Motor neuron (in vitro differentiated cells): Measurements from ENCODE around the gene ETS2. TPM values are rescaled to one million over a fixed set of nuclear protein-coding genes. Genes with fewer than 3 reads are reported as not detected.
"Not testable (repeated sequence)": the region's sequence is repeated elsewhere in the genome, so short reads cannot be mapped to it uniquely, and the experiment has no call there.

ENCODE experiments used
- ATAC-seq, 8 experiments: fragments of 200-7000 bp; cut with Tn5 transposase; replicated peaks in 6 of 8; 2 replicates each; pipeline ENCODE4 v1.8.0; 2021; ENCODE audit warnings: mild to moderate bottlenecking in 8 of 8, moderate library complexity in 8 of 8
- H3K27ac ChIP-seq, 2 donors: fragments of 250-450 bp; sonication (Bioruptor Pico); 2 replicates each; pipeline ENCODE4 v1.9.0; 2021; ENCODE audit warnings: antibody characterized with exemption in 2 of 2, mild to moderate bottlenecking in 2 of 2, moderate library complexity in 1 of 2
- H3K4me1 ChIP-seq, 2 donors: fragments of 250-450 bp; sonication (Bioruptor Pico); replicated peaks in 1 of 2; 2 replicates each; pipeline ENCODE4 v1.6.1; 2021; ENCODE audit warnings: antibody characterized with exemption in 2 of 2, mild to moderate bottlenecking in 2 of 2, moderate library complexity in 1 of 2
- H3K4me3 ChIP-seq, 5 donors: fragments of 250-450 bp; sonication (Bioruptor Pico); 2 replicates each; pipeline ENCODE4 v1.9.0; 2021; ENCODE audit warnings: antibody characterized with exemption in 5 of 5, mild to moderate bottlenecking in 5 of 5, moderate library complexity in 4 of 5
- WGBS, 10 experiments: fragments of 450-650 bp; shearing (Covaris generic); methylation state at CpG; one replicate each; pipeline ENCODE4 v1.0.0; 2022; 5-methylcytosine and 5-hydroxymethylcytosine counted together
- in situ Hi-C, 9 experiments: fragments of 400-800 bp; cut with MboI; loops; one replicate each; pipeline ENCODE4 v1.15.0; 2021; ENCODE audit warnings: low sequenced_read_pairs in 9 of 9, low pct_unique_long_range_greater_than_20kb in 2 of 9; ENCODE audit not compliant: unreplicated experiment in 9 of 9
- total RNA-seq, 8 experiments: library from RNA; unstranded; fragments of 300-600 nt; gene quantifications; 2 replicates each; pipeline versions ENCODE4 v1.2.3 to v1.2.4, GENCODE V29; 2022

ETS2 gene
- total RNA-seq, 8 experiments from 2014 or later = 6.4 to 44.1 (median 9.2) TPM

- H3K27ac ChIP-seq = no peak overlapping the region
- H3K4me3 ChIP-seq = no peak overlapping the region
- ATAC-seq = no peak
- H3K4me1 ChIP-seq = peaks cover 4 to 6% of the 10 kb centered on the region in 2 donors
- in situ Hi-C loops = no loop called here
- WGBS, 10 experiments = 60 to 100% (median 96%) methylated on average over 1 to 10 of the region's 14 CpGs; no CpG with 5 or more reads in 2 of the 10 experiments
Measured at GRCh38 chr21:38819051-38819718, 13.5 kb downstream of the ETS2 start.

GRCh38 chr21:38819719-38820159, 14.0 kb downstream of the ETS2 start:
- Histone ChIP-seq H3K27ac (no peak overlapping the region), H3K4me1 (peaks cover 0 to 5% of the 10 kb centered on the region in 2 donors), H3K4me3 (no peak overlapping the region)
- ATAC-seq = peak in 1 of 8 experiments; percentile 36
- in situ Hi-C loops = no loop called here
- WGBS, 10 experiments = 75 to 100% (median 90%) methylated on average over 1 to 7 of the region's 8 CpGs; no CpG with 5 or more reads in 3 of the 10 experiments

- in situ Hi-C loops = no loop called here
- 60 to 100% (median 97%) methylated on average over 1 to 11 of the region's 18 CpGs for WGBS, 10 experiments
Measured at GRCh38 chr21:38820471-38821239, 14.9 kb downstream of the ETS2 start.

GRCh38 chr21:38821248-38821647, 15.5 kb downstream of the ETS2 start:
- in situ Hi-C loops = no loop called here
- H3K27ac ChIP-seq = no peak overlapping the region
- no peak for ATAC-seq
- no peak overlapping the region for H3K4me3 ChIP-seq
- WGBS, 10 experiments = 90 to 100% (median 100%) methylated on average over 1 to 4 of the region's 6 CpGs; no CpG with 5 or more reads in 3 of the 10 experiments
- peaks cover 0 to 5% of the 10 kb centered on the region in 2 donors for H3K4me1 ChIP-seq

More at GRCh38 chr21:38820471-38821239, 14.9 kb downstream of the ETS2 start:
- ATAC-seq = no peak
- Histone ChIP-seq H3K4me1 (peaks cover 0 to 5% of the 10 kb centered on the region in 2 donors), H3K4me3 (no peak overlapping the region), H3K27ac (no peak overlapping the region)

GRCh38 chr21:38821959-38822682, 16.4 kb downstream of the ETS2 start:
- in situ Hi-C loops = no loop called here
- Histone ChIP-seq H3K27ac (no peak overlapping the region), H3K4me1 (peaks cover 0 to 5% of the 10 kb centered on the region in 2 donors), H3K4me3 (no peak overlapping the region)
- WGBS, 10 experiments = 80 to 100% (median 100%) methylated on average over 1 to 4 of the region's 9 CpGs; no CpG with 5 or more reads in 2 of the 10 experiments
- ATAC-seq = no peak

GRCh38 chr21:38822778-38823238, 17.1 kb downstream of the ETS2 start:
- no peak overlapping the region for H3K27ac ChIP-seq
- no peak overlapping the region for H3K4me3 ChIP-seq
- no peak for ATAC-seq
- 51 to 100% (median 95%) methylated on average over 1 to 19 of the region's 26 CpGs; no CpG with 5 or more reads in 2 of the 10 experiments for WGBS, 10 experiments
- H3K4me1 ChIP-seq = no peaks in the 10 kb centered on the region
- in situ Hi-C loops = no loop called here

GRCh38 chr21:38823737-38824123, 18.0 kb downstream of the ETS2 start:
- no peak for ATAC-seq
- Histone ChIP-seq H3K4me3 (no peak overlapping the region), H3K4me1 (no peaks in the 10 kb centered on the region), H3K27ac (no peak overlapping the region)
- WGBS, 10 experiments = 58 to 100% (median 93%) methylated on average over 2 to 3 of the region's 3 CpGs
- in situ Hi-C loops = no loop called here

GRCh38 chr21:38824124-38824822, 18.5 kb downstream of the ETS2 start:
- H3K4me1 ChIP-seq = no peaks in the 10 kb centered on the region
- in situ Hi-C loops = no loop called here
- H3K4me3 ChIP-seq = no peak overlapping the region
- 34 to 95% (median 86%) methylated on average over 5 to 19 of the region's 19 CpGs for WGBS, 10 experiments
- ATAC-seq = peak in 3 of 8 experiments; percentile 37 to 69 (median 49)
- no peak overlapping the region for H3K27ac ChIP-seq

- no peak overlapping the region for H3K4me3 ChIP-seq
- WGBS, 10 experiments = 76 to 100% (median 93%) methylated on average over 2 to 4 of the region's 4 CpGs; no CpG with 5 or more reads in 1 of the 10 experiments
- no peaks in the 10 kb centered on the region for H3K4me1 ChIP-seq
- H3K27ac ChIP-seq = no peak overlapping the region
- no peak for ATAC-seq
- in situ Hi-C loops = no loop called here
Measured at GRCh38 chr21:38825269-38825668, 19.5 kb downstream of the ETS2 start.

- WGBS, 10 experiments = 50 to 100% (median 92%) methylated on average over 1 to 2 of the region's 2 CpGs; no CpG with 5 or more reads in 2 of the 10 experiments
- no peaks in the 10 kb centered on the region for H3K4me1 ChIP-seq
- H3K27ac ChIP-seq = no peak overlapping the region
- in situ Hi-C loops = no loop called here
- H3K4me3 ChIP-seq = no peak overlapping the region
- ATAC-seq = no peak
Measured at GRCh38 chr21:38825921-38826320, 20.2 kb downstream of the ETS2 start.

- H3K4me1 ChIP-seq, in situ Hi-C loops: not testable (repeated sequence)
- WGBS, 10 experiments = 88 to 100% (median 100%) methylated on average over 1 to 4 of the region's 7 CpGs; no CpG with 5 or more reads in 3 of the 10 experiments
Measured at GRCh38 chr21:38828111-38828510, 22.4 kb downstream of the ETS2 start.

More at GRCh38 chr21:38828111-38828510, 22.4 kb downstream of the ETS2 start:
- not testable (repeated sequence) for H3K4me3 ChIP-seq, ATAC-seq, H3K27ac ChIP-seq
